Gastrocnemius medialis (tissue), 4 donors: ENCODE data around the gene ZNF341.

ENCODE experiments used
- POLR2A ChIP-seq, 2 donors: fragments of 450-650 bp; IDR thresholded peaks; one replicate each; pipeline ENCODE4 v1.6.1; 2017; ENCODE audit warnings: antibody characterized with exemption in 2 of 2, mild to moderate bottlenecking in 2 of 2, moderate library complexity in 2 of 2
- TF ChIP-seq, protein P1 (sequence below), 5 experiments: fragments of 450-650 bp in 3 of 5; fragments of 200-600 bp in 2 of 5; sonication (generic) in 2 of 5; IDR thresholded peaks in 4 of 5; conservative IDR thresholded peaks in 1 of 5; 1 replicate in 4 of 5; 2 replicates in 1 of 5; pipeline ENCODE4 v1.5.1; 2016 to 2019; ENCODE audit warnings: antibody characterized with exemption in 5 of 5, mild to moderate bottlenecking in 3 of 5, moderate library complexity in 3 of 5

DNA sequence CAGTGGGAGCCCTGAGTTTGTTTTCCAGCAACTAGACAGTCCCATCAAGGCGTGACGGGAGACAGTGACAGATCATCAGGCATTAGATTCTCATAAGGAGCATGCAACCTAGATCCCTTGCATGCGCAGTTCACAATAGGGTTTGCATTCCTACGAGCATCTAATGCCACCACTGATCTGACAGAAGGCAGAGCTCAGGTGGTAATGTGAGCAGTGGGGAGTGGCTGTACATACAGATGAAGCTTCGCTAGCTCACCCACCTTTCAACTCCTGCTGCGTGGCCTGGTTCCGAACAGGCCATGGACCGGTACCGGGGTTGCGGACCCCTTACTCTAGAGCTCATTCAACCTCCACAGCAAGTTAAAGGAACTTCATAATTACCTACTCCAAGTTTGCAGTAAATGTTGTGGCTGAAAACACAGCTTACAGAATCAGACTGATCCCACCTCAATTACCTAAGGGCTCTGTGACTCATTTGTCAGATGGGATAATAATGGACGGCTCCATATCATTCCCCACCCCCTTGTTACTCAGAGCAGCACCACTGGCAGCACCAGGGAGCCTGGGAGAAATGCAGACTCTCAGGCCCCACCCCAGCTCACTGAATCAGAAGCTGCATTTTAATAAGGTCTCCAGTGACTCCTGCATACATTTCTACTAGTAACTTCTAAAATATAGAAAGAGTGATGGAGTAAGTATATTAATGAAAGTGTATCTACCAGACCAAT lies 27.4 kb upstream of the ZNF341 start:
- no peak for TF ChIP-seq POLR2A (IDR thresholded peaks at IDR 0.05)
- TF ChIP-seq, protein P1, sequence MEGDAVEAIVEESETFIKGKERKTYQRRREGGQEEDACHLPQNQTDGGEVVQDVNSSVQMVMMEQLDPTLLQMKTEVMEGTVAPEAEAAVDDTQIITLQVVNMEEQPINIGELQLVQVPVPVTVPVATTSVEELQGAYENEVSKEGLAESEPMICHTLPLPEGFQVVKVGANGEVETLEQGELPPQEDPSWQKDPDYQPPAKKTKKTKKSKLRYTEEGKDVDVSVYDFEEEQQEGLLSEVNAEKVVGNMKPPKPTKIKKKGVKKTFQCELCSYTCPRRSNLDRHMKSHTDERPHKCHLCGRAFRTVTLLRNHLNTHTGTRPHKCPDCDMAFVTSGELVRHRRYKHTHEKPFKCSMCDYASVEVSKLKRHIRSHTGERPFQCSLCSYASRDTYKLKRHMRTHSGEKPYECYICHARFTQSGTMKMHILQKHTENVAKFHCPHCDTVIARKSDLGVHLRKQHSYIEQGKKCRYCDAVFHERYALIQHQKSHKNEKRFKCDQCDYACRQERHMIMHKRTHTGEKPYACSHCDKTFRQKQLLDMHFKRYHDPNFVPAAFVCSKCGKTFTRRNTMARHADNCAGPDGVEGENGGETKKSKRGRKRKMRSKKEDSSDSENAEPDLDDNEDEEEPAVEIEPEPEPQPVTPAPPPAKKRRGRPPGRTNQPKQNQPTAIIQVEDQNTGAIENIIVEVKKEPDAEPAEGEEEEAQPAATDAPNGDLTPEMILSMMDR (IDR thresholded peaks at IDR 0.05 in 4 of 5, conservative IDR thresholded peaks at IDR 0.05 in 1 of 5): no peak
